HCEC 1CT (cell line): Measurements from ENCODE around the gene GNG7.
"Not testable (repeated sequence)": the region's sequence is repeated elsewhere in the genome, so short reads cannot be mapped to it uniquely, and the experiment has no call there.

Source experiments
- DNase-seq: peaks from one replicate; pipeline ENCODE4 v3.0.0-alpha.2; 2017

Gene GNG7

GRCh38 chr19:2711172-2711874, 8.8 kb upstream of the GNG7 start:
- DNase-seq = peak; percentile 67

- no peak for DNase-seq
These were observed 3.8 kb upstream of the GNG7 start for GRCh38 chr19:2706251-2706650.

GRCh38 chr19:2703691-2704216, 1.3 kb upstream of the GNG7 start:
- no peak for DNase-seq

GRCh38 chr19:2703077-2703437, 563 bp upstream of the GNG7 start:
- no peak for DNase-seq

GRCh38 chr19:2701361-2702169, 929 bp downstream of the GNG7 start:
- DNase-seq = no peak

GRCh38 chr19:2700660-2701360, 1.7 kb downstream of the GNG7 start:
- DNase-seq = no peak

- no peak for DNase-seq
These were observed 2.9 kb downstream of the GNG7 start for GRCh38 chr19:2699413-2700140.

GRCh38 chr19:2694196-2694595, 8.3 kb downstream of the GNG7 start:
- no peak for DNase-seq

- no peak for DNase-seq
These were observed 8.9 kb downstream of the GNG7 start for GRCh38 chr19:2693492-2694160.

GRCh38 chr19:2691951-2692350, 10.5 kb downstream of the GNG7 start:
- DNase-seq = no peak

- no peak for DNase-seq
These were observed 11.6 kb downstream of the GNG7 start for GRCh38 chr19:2690856-2691255.

- no peak for DNase-seq
These were observed 16.1 kb downstream of the GNG7 start for GRCh38 chr19:2686360-2686759.

GRCh38 chr19:2685204-2685704, 17.2 kb downstream of the GNG7 start:
- DNase-seq = no peak

GRCh38 chr19:2683430-2684003, 19.0 kb downstream of the GNG7 start:
- DNase-seq = no peak

- no peak for DNase-seq
These were observed 21.7 kb downstream of the GNG7 start for GRCh38 chr19:2680808-2681207.

GRCh38 chr19:2679439-2679838, 23.1 kb downstream of the GNG7 start:
- DNase-seq = no peak

- DNase-seq = not testable (repeated sequence)
These were observed 23.5 kb downstream of the GNG7 start for GRCh38 chr19:2678948-2679347.

GRCh38 chr19:2678044-2678671, 24.3 kb downstream of the GNG7 start:
- DNase-seq = no peak

GRCh38 chr19:2676823-2677222, 25.7 kb downstream of the GNG7 start:
- DNase-seq = no peak

- no peak for DNase-seq
These were observed 26.6 kb downstream of the GNG7 start for GRCh38 chr19:2675892-2676291.

- no peak for DNase-seq
These were observed 32.3 kb downstream of the GNG7 start for GRCh38 chr19:2670217-2670616.
